ENCODE results near the gene MRPS10.

GRCh38 chr6:42254505-42254904 lies 36.8 kb upstream of the MRPS10 start:
- TF ChIP-seq CHD2 (IDR thresholded peaks at IDR 0.05; ENCODE audit: low read length, partially characterized antibody) (no peak), RAD21 (IDR thresholded peaks at IDR 0.05; ENCODE audit: low read length) (no peak), CTCF (IDR thresholded peaks at IDR 0.05) (no peak), GATA2 (CRISPR knock-in tag; IDR thresholded peaks at IDR 0.05) (no peak), REST (IDR thresholded peaks at IDR 0.05; ENCODE audit: low read depth, low read length) (no peak), TEAD4 (IDR thresholded peaks at IDR 0.05; ENCODE audit: borderline replicate concordance, insufficient read depth) (no peak)

Measured in SK-N-SH (cell line).